SK-N-SH (cell line): ENCODE results near the gene TTC27. TPM values are rescaled to one million over a fixed set of nuclear protein-coding genes. Genes with fewer than 3 reads are reported as not detected.

ENCODE experiments used
- CTCF ChIA-PET: fragments of 300-600, 350-600 bp; formaldehyde crosslinking; extraction: SDS; loops from one replicate; lab custom pipeline; 2021; lab: Yijun Ruan, JAX
- POLR2A ChIA-PET: fragments of 350-600 bp; sonication (Branson Sonifier 250); formaldehyde crosslinking; extraction: SDS; loops from one replicate; lab custom pipeline; 2020; ENCODE audit warnings: antibody characterized with exemption, inconsistent platforms; lab: Yijun Ruan, JAX
- DNase-seq: peaks from one replicate; pipeline ENCODE4 v3.0.0; 2012
- H2AFZ ChIP-seq: fragments of 200-600 bp; sonication (generic); 2 replicates; pipeline ENCODE4 v1.8.1; 2016; ENCODE audit warnings: antibody characterized with exemption, mild to moderate bottlenecking, low read depth
- H3F3A ChIP-seq: fragments of 200-600 bp; sonication (generic); replicated peaks from 2 replicates; pipeline ENCODE3; 2016; ENCODE audit warnings: antibody characterized with exemption, mild to moderate bottlenecking; ENCODE audit not compliant: insufficient read depth
- H3K27ac ChIP-seq, 2 experiments: fragments of 200-500 bp in 1 of 2; fragments of 200-600 bp in 1 of 2; sonication (Bioruptor generic) in 1 of 2; sonication (generic), shearing (Covaris generic) in 1 of 2; 2 replicates each; pipeline versions ENCODE4 v1.5.1 to v1.6.1; 2014 to 2016; ENCODE audit warnings: low read depth in 2 of 2, inconsistent platforms in 1 of 2, low read length in 1 of 2, mild to moderate bottlenecking in 1 of 2, mixed read lengths in 1 of 2
- H3K27me3 ChIP-seq: fragments of 200-600 bp; sonication (generic), shearing (Covaris generic); 2 replicates; pipeline ENCODE4 v1.6.1; 2016; ENCODE audit warnings: mixed run types; ENCODE audit not compliant: insufficient read depth
- H3K36me3 ChIP-seq, 2 experiments: fragments of 200-500 bp in 1 of 2; fragments of 200-600 bp in 1 of 2; sonication (Bioruptor generic) in 1 of 2; sonication (generic) in 1 of 2; replicated peaks in 1 of 2; 2 replicates each; pipeline versions ENCODE3 to v1.5.1; 2014 to 2016; ENCODE audit warnings: low read length in 1 of 2, mild to moderate bottlenecking in 1 of 2; ENCODE audit not compliant: insufficient read depth in 2 of 2, control insufficient read depth in 1 of 2
- H3K4me1 ChIP-seq, 2 experiments: fragments of 200-500 bp in 1 of 2; fragments of 200-600 bp in 1 of 2; sonication (Bioruptor generic) in 1 of 2; sonication (generic), shearing (Covaris generic) in 1 of 2; 2 replicates each; pipeline versions ENCODE4 v1.5.1 to v1.6.1; 2014 to 2016; ENCODE audit warnings: low read depth in 1 of 2, low read length in 1 of 2, mixed run types in 1 of 2; ENCODE audit not compliant: insufficient read depth in 2 of 2, control insufficient read depth in 1 of 2
- H3K4me2 ChIP-seq: fragments of 200-600 bp; sonication (generic), shearing (Covaris generic); 2 replicates; pipeline ENCODE4 v1.6.1; 2017; ENCODE audit warnings: mixed run types
- H3K4me3 ChIP-seq, 2 experiments: fragments of 200-500 bp in 1 of 2; fragments of 200-600 bp in 1 of 2; sonication (Bioruptor generic) in 1 of 2; sonication (generic), shearing (Covaris generic) in 1 of 2; 2 replicates each; pipeline versions ENCODE4 v1.5.1 to v1.8.1; 2014 to 2016; ENCODE audit warnings: low read depth in 2 of 2, inconsistent platforms in 1 of 2, low read length in 1 of 2, mild to moderate bottlenecking in 1 of 2, mixed read lengths in 1 of 2, moderate library complexity in 1 of 2
- H3K79me2 ChIP-seq: fragments of 200-600 bp; sonication (generic); 2 replicates; pipeline ENCODE4 v1.8.1; 2017; ENCODE audit warnings: mild to moderate bottlenecking; ENCODE audit not compliant: insufficient read depth
- H3K9ac ChIP-seq: fragments of 200-600 bp; sonication (generic); 2 replicates; pipeline ENCODE4 v1.6.1; 2017; ENCODE audit warnings: mixed run types
- H3K9me2 ChIP-seq: fragments of 200-600 bp; sonication (generic); 2 replicates; pipeline ENCODE4 v1.6.1; 2017; ENCODE audit warnings: mixed run types
- H3K9me3 ChIP-seq: fragments of 200-600 bp; sonication (generic); 2 replicates; pipeline ENCODE4 v1.6.1; 2017; ENCODE audit warnings: mixed run types, mild to moderate bottlenecking, moderate library complexity
- H4K20me1 ChIP-seq: fragments of 200-600 bp; sonication (generic); 2 replicates; pipeline ENCODE4 v1.6.1; 2017; ENCODE audit warnings: mild to moderate bottlenecking, mixed run types; ENCODE audit not compliant: insufficient read depth
- ELF1 ChIP-seq: IDR thresholded peaks from 2 replicates; pipeline ENCODE4 v1.4.0; 2012
- EP300 ChIP-seq, 2 experiments: IDR thresholded peaks; 2 replicates each; pipeline versions ENCODE4 v1.4.0 to v1.6.1; 2012; ENCODE audit warnings: borderline replicate concordance in 1 of 2, low read depth in 1 of 2, low read length in 1 of 2
- EZH2phosphoT487 ChIP-seq: fragments of 200-600 bp; sonication (generic); IDR thresholded peaks from 2 replicates; pipeline ENCODE4 v1.6.1; 2017; ENCODE audit warnings: low read depth, mixed run types, mild to moderate bottlenecking, antibody characterized with exemption, moderate library complexity, borderline replicate concordance
- FOSL2 ChIP-seq: IDR thresholded peaks from 2 replicates; pipeline ENCODE4 v1.4.0; 2012; ENCODE audit warnings: low read depth, mild to moderate bottlenecking, moderate library complexity, borderline replicate concordance
- FOXJ3 ChIP-seq: sonication (generic); formaldehyde crosslinking; IDR thresholded peaks from 2 replicates; pipeline ENCODE4 v1.5.1; 2020; ENCODE audit warnings: mild to moderate bottlenecking, missing genetic modification reagents
- FOXM1 ChIP-seq: IDR thresholded peaks from 2 replicates; pipeline ENCODE4 v1.4.0; 2012; ENCODE audit warnings: low read depth, mild to moderate bottlenecking
- JUND ChIP-seq: IDR thresholded peaks from 2 replicates; pipeline ENCODE4 v1.4.0; 2012
- MEF2A ChIP-seq: IDR thresholded peaks from 2 replicates; pipeline ENCODE4 v1.4.0; 2012; ENCODE audit warnings: low read depth, borderline replicate concordance
- MXI1 ChIP-seq: IDR thresholded peaks from 2 replicates; pipeline ENCODE4 v1.6.1; 2012; ENCODE audit warnings: mild to moderate bottlenecking, low read depth, low read length, improper control_type of control experiment
- NFIC ChIP-seq: IDR thresholded peaks from 2 replicates; pipeline ENCODE4 v1.4.0; 2012; ENCODE audit warnings: borderline replicate concordance
- NRF1 ChIP-seq: IDR thresholded peaks from 2 replicates; pipeline ENCODE4 v1.6.1; 2012; ENCODE audit warnings: low read depth, mild to moderate bottlenecking, low read length
- RAD21 ChIP-seq: IDR thresholded peaks from 2 replicates; pipeline ENCODE4 v1.6.1; 2012; ENCODE audit warnings: mild to moderate bottlenecking, low read length
- RCOR1 ChIP-seq: fragments of 150-350 bp; IDR thresholded peaks from 2 replicates; pipeline ENCODE4 v1.6.1; 2017; ENCODE audit warnings: antibody characterized with exemption, low read length
- RFX5 ChIP-seq: IDR thresholded peaks from 2 replicates; pipeline ENCODE4 v1.6.1; 2012; ENCODE audit warnings: mild to moderate bottlenecking, improper control_type of control experiment, low read length
- SMC3 ChIP-seq: IDR thresholded peaks from 2 replicates; pipeline ENCODE4 v1.6.1; 2012; ENCODE audit warnings: low read depth, low read length, improper control_type of control experiment
- TCF12 ChIP-seq: IDR thresholded peaks from 2 replicates; pipeline ENCODE4 v1.4.0; 2012
- WGBS: methylation state at CpG from one replicate; pipeline ENCODE4 v1.1.6; 2017; ENCODE audit warnings: low lambda C conversion rate; 5-methylcytosine and 5-hydroxymethylcytosine counted together
- polyA plus RNA-seq, 3 experiments: library from polyadenylated mRNA; depleted of rRNA; stranded (reverse); fragments of >200 nt; gene quantifications; 2 replicates each; pipeline ENCODE4 v1.2.3, GENCODE V29; 2012
- TF ChIP-seq, protein P1 (sequence below): IDR thresholded peaks from 2 replicates; pipeline ENCODE4 v1.4.0; 2012; ENCODE audit warnings: low read depth
- TF ChIP-seq, protein P2 (sequence below): fragments of 200-600 bp; sonication (generic); IDR thresholded peaks from 2 replicates; pipeline ENCODE4 v1.6.1; 2017; ENCODE audit warnings: antibody characterized with exemption, mild to moderate bottlenecking, moderate library complexity
- TF ChIP-seq, protein P3 (sequence below): IDR thresholded peaks from 2 replicates; pipeline ENCODE4 v1.6.1; 2012; ENCODE audit warnings: mild to moderate bottlenecking, low read depth, low read length, moderate library complexity

TTC27 gene
- polyA plus RNA-seq, 1 of the 3 experiments (the other 2 are of a cell fraction) = 14.4 TPM

DNA sequence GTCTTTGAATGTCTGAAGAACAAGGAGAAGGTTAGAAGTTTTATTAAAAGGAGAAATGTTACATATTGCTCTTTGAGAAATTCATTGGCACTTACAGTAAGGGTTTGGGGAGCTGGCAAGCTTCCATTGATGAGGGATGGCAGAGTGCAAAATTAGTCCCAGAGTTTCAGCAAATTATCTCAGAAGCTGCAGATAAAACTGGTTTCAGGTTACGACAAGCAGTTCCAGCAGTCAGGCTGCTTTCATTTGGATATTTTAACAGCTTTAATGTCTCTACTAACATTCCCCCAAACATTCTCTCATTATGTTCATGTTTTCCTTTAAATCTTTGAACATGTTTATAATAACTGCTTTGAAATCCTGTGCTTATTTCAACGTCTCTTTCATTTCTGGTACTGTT lies 153.1 kb downstream of the TTC27 start (continued):
- no peak for TF ChIP-seq MEF2A
- TF ChIP-seq NRF1 = no peak
- no peak for TF ChIP-seq FOSL2
- no peak for TF ChIP-seq FOXM1

DNA sequence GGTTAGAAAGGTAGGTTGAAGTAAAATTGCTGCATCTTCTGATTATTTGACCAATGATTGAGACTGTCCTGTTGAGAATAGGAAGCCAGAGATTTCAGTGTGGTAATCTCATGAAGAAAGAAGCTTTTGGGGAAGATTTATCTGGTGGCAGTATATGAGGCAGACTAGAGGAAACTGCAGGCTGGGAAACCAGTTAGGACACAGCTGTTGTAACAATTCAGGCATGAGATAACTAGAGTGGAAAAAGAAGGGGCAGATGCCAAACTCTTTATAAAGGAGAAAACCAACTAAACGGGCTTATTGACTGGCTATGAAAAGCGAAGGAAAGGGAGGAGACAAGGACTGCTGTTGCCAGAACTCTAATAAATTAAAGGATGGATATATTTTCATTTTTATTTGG lies 155.6 kb downstream of the TTC27 start:
- Histone ChIP-seq H3K27ac (no peak overlapping the region), H3K4me1 (no peaks in the 10 kb centered on the region), H3K27me3 (no peaks in the 10 kb centered on the region), H2AFZ (no peak overlapping the region), H3K4me2 (no peak overlapping the region), H3K79me2 (no peaks in the 10 kb centered on the region; the same call in 1 of the 2 replicates), H3K9me3 (peaks cover 16% of the 10 kb centered on the region; the same call in 1 of the 2 replicates), H3K9me2 (no peaks in the 10 kb centered on the region), H3K4me3 (no peak overlapping the region), H4K20me1 (no peaks in the 10 kb centered on the region), H3K9ac (no peak overlapping the region), H3F3A (no peaks in the 10 kb centered on the region), H3K36me3 (peaks cover 31 to 60% of the 10 kb centered on the region in 2 experiments)
- no peak for DNase-seq
- ChIA-PET CTCF (interaction anchor here (3.7 kb wide), 1 partner anchor 10 kb away, joined by 24 read pairs; no protein-coding TSS in a partner anchor), POLR2A (no interaction called here)
- no peak for TF ChIP-seq NFIC
- no peak for TF ChIP-seq FOXM1
- no peak for TF ChIP-seq FOSL2
- TF ChIP-seq, protein P1, sequence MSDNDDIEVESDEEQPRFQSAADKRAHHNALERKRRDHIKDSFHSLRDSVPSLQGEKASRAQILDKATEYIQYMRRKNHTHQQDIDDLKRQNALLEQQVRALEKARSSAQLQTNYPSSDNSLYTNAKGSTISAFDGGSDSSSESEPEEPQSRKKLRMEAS = no peak
- TF ChIP-seq, protein P2, sequence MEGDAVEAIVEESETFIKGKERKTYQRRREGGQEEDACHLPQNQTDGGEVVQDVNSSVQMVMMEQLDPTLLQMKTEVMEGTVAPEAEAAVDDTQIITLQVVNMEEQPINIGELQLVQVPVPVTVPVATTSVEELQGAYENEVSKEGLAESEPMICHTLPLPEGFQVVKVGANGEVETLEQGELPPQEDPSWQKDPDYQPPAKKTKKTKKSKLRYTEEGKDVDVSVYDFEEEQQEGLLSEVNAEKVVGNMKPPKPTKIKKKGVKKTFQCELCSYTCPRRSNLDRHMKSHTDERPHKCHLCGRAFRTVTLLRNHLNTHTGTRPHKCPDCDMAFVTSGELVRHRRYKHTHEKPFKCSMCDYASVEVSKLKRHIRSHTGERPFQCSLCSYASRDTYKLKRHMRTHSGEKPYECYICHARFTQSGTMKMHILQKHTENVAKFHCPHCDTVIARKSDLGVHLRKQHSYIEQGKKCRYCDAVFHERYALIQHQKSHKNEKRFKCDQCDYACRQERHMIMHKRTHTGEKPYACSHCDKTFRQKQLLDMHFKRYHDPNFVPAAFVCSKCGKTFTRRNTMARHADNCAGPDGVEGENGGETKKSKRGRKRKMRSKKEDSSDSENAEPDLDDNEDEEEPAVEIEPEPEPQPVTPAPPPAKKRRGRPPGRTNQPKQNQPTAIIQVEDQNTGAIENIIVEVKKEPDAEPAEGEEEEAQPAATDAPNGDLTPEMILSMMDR = no peak
- no peak for TF ChIP-seq RAD21
- no peak for TF ChIP-seq SMC3
- no peak for TF ChIP-seq NRF1
- WGBS = 94% methylated on average over 2 of the region's 2 CpGs

DNA sequence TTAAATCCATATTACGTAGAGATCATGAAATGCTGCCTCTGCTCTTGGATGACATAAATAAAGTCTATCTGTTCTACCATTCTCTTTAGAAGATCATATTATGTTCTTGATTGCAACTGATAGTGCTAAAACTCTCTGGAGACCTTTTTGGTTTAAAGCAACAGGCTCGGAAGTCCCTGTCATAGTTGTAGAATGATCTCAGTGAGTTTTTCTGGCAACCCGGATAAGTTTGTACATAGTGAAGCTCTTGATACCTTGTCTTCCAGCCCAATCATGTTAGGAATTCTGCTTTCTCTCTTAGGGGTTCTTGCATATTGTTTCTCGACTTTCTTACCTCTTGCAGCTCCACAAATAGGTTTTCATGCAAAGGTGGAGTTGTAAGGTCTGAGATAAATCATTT lies 156.1 kb downstream of the TTC27 start:
- Histone ChIP-seq H4K20me1 (no peaks in the 10 kb centered on the region), H3K9me3 (peaks cover 16% of the 10 kb centered on the region; the same call in 1 of the 2 replicates), H3K9me2 (no peaks in the 10 kb centered on the region), H3K27me3 (no peaks in the 10 kb centered on the region), H3K9ac (no peak overlapping the region), H3K36me3 (peaks cover 30 to 60% of the 10 kb centered on the region in 2 experiments), H3K4me3 (no peak overlapping the region), H3K4me2 (no peak overlapping the region), H3K79me2 (no peaks in the 10 kb centered on the region; the same call in 1 of the 2 replicates), H3F3A (no peaks in the 10 kb centered on the region), H3K27ac (no peak overlapping the region), H2AFZ (no peak overlapping the region), H3K4me1 (no peaks in the 10 kb centered on the region)
- ChIA-PET POLR2A (no interaction called here), CTCF (interaction anchor here (3.7 kb wide), 1 partner anchor 11 kb away, joined by 24 read pairs; no protein-coding TSS in a partner anchor)
- WGBS = 96% methylated on average over 4 of the region's 4 CpGs
- no peak for DNase-seq
- TF ChIP-seq FOXM1 = no peak
- no peak for TF ChIP-seq EP300 (IDR thresholded peaks at IDR 0.05; ENCODE audit: borderline replicate concordance in 1 of 2, low read depth in 1 of 2, low read length in 1 of 2)
- TF ChIP-seq, protein P2 = no peak
- no peak for TF ChIP-seq EZH2phosphoT487
- TF ChIP-seq MEF2A = no peak
- no peak for TF ChIP-seq FOSL2
- TF ChIP-seq, protein P3, sequence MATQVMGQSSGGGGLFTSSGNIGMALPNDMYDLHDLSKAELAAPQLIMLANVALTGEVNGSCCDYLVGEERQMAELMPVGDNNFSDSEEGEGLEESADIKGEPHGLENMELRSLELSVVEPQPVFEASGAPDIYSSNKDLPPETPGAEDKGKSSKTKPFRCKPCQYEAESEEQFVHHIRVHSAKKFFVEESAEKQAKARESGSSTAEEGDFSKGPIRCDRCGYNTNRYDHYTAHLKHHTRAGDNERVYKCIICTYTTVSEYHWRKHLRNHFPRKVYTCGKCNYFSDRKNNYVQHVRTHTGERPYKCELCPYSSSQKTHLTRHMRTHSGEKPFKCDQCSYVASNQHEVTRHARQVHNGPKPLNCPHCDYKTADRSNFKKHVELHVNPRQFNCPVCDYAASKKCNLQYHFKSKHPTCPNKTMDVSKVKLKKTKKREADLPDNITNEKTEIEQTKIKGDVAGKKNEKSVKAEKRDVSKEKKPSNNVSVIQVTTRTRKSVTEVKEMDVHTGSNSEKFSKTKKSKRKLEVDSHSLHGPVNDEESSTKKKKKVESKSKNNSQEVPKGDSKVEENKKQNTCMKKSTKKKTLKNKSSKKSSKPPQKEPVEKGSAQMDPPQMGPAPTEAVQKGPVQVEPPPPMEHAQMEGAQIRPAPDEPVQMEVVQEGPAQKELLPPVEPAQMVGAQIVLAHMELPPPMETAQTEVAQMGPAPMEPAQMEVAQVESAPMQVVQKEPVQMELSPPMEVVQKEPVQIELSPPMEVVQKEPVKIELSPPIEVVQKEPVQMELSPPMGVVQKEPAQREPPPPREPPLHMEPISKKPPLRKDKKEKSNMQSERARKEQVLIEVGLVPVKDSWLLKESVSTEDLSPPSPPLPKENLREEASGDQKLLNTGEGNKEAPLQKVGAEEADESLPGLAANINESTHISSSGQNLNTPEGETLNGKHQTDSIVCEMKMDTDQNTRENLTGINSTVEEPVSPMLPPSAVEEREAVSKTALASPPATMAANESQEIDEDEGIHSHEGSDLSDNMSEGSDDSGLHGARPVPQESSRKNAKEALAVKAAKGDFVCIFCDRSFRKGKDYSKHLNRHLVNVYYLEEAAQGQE = no peak
- TF ChIP-seq RFX5 = no peak
- TF ChIP-seq TCF12 = no peak
- TF ChIP-seq ELF1 = no peak
- no peak for TF ChIP-seq MXI1
- no peak for TF ChIP-seq FOXJ3 (CRISPR knock-in tag)
- no peak for TF ChIP-seq RCOR1
- TF ChIP-seq JUND = no peak
